Stimulated activated CD4-positive, alpha-beta T cell treated with anti-CD3 and anti-CD28 coated beads, Interleukin-12 subunit alpha, Interleukin-12 subunit beta, amount 100 ng/mL, for 24 hours (primary cell): ENCODE results near the gene GNGT1.

Experiments
- DNase-seq, 2 experiments: peaks; one replicate each; pipeline ENCODE4 v3.0.0-alpha.2; 2020; ENCODE audit warnings: low read depth in 2 of 2

GNGT1 gene

GRCh38 chr7:93906267-93906666, at the start of gene GNGT1:
TSS of gene GNGT1 (plus strand) at chr7:93906567. CDS start at chr7:93906747, 180 bp downstream.
- DNase-seq: no peak

- no peak for DNase-seq
Observed at GRCh38 chr7:93858857-93859256, 47.5 kb upstream of the GNGT1 start.

GRCh38 chr7:93860261-93860660, 46.1 kb upstream of the GNGT1 start:
- DNase-seq: no peak

GRCh38 chr7:93861325-93861949, 44.9 kb upstream of the GNGT1 start:
- no peak for DNase-seq

GRCh38 chr7:93862651-93863050, 43.7 kb upstream of the GNGT1 start:
- DNase-seq: no peak

GRCh38 chr7:93866886-93867285, 39.5 kb upstream of the GNGT1 start:
- no peak for DNase-seq

- no peak for DNase-seq
Observed at GRCh38 chr7:93873998-93874574, 32.3 kb upstream of the GNGT1 start.

- no peak for DNase-seq
Observed at GRCh38 chr7:93877742-93878141, 28.6 kb upstream of the GNGT1 start.

- no peak for DNase-seq
Observed at GRCh38 chr7:93879356-93879755, 27.0 kb upstream of the GNGT1 start.

GRCh38 chr7:93882468-93882867, 23.9 kb upstream of the GNGT1 start:
- DNase-seq: no peak

GRCh38 chr7:93883078-93883916, 23.1 kb upstream of the GNGT1 start:
- DNase-seq: no peak

- DNase-seq: no peak
Observed at GRCh38 chr7:93883917-93884345, 22.4 kb upstream of the GNGT1 start.

- no peak for DNase-seq
Observed at GRCh38 chr7:93884541-93884940, 21.8 kb upstream of the GNGT1 start.

GRCh38 chr7:93889261-93889660, 17.1 kb upstream of the GNGT1 start:
- DNase-seq: no peak

GRCh38 chr7:93890041-93890463, 16.3 kb upstream of the GNGT1 start:
- no peak for DNase-seq

- no peak for DNase-seq
Observed at GRCh38 chr7:93890464-93891068, 15.8 kb upstream of the GNGT1 start, which contains the start of gene TFPI2. TSS of gene TFPI2 (minus strand) at chr7:93890753. CDS start at chr7:93890678, 75 bp downstream.

- no peak for DNase-seq
Observed at GRCh38 chr7:93894426-93894825, 11.9 kb upstream of the GNGT1 start.

GRCh38 chr7:93894966-93895640, 11.3 kb upstream of the GNGT1 start:
- DNase-seq: no peak

GRCh38 chr7:93895859-93896600, 10.3 kb upstream of the GNGT1 start:
- no peak for DNase-seq

GRCh38 chr7:93897680-93898079, 8.7 kb upstream of the GNGT1 start:
- no peak for DNase-seq
